Medulla oblongata (tissue), 1 donor: ENCODE data around the gene G6PD.
A peak's percentile ranks its signal among the peaks of the same experiment; 100 is the strongest.
"Not testable (repeated sequence)": the region's sequence is repeated elsewhere in the genome, so short reads cannot be mapped to it uniquely, and the experiment has no call there.

ENCODE experiments used
- DNase-seq: peaks from one replicate; pipeline ENCODE4 v3.0.0-alpha.2; 2015; ENCODE audit errors: extremely low spot score

Gene G6PD

DNA sequence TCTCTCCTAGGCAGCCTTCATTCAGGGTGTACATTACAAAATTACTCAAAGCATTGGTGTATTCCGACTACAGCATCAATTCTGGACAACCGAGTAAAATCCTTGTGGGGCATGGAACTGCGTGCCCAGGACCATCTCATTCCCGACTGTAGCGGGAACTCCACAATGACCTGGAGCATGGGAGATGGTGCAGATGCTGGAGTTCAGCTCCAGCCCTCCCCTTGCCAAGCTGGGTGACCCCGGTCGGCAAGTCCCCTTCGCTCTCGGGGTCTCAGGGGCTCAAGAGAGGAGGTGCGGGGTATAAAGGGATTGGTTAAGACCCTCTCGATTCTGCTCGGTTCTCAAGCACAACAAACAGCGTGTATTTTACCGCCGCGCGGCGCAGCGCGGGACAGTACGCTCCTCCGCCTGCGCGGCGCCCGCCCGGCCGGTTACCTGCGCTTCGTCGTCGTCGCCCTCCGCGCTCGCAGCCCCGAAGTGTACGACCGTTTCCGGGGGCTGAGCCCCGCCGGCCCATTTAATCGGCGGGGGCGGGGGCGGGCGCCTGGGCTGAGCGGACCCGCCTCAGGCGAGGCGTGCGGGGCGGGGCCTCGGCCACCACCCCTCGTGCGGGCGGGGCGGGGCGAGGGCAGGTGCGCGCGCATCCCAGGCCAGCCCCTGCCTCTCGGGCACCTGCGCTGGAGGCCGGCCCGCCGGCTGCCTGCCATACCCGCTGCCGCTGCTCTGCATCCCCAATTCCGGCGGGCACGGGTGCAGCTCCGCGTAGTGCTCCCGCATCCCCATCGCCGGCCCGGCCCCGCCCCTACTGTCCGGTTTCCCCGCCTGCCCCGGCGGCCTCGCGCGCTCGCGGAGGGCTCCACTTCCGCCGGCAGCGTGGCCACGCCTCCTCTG is at the start of gene G6PD:
TSS of gene G6PD (minus strand) at position 493 of the 891 bp plus-strand sequence. CDS start 691 bp downstream, outside the sequence.
- peak; percentile 43 for DNase-seq

DNA sequence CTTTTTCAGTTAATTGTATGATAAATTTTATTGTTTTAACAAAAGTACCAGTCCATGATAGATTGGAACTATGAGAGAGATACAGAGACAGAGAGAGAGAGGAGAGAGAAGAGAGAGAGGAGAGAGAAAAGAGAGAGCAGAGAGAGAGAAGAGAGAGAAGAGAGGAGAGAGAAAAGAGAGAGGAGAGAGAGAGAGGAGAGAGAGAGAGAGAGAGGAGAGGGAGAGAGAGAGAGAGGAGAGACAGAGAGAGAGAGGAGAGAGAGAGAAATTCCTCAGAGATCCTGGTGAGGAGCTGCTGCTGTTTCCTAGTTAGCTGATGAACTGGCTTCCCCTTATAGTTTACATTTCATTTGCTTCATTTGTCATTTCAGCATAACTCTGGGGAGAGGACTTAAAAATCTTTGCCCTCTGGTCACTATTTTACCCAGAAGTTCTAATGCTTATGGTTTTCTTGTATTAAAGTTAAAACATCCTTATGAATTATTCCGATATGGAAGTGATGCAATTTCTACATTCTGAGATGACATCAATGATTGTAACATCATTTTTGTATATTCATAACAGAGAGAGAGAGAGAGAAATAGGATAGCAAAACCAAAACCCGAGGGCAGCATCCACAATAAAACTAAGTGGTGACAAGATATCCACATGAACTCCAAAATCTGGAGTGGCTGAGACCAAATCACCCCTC is 49.1 kb upstream of the G6PD start:
- DNase-seq, result no peak

DNA sequence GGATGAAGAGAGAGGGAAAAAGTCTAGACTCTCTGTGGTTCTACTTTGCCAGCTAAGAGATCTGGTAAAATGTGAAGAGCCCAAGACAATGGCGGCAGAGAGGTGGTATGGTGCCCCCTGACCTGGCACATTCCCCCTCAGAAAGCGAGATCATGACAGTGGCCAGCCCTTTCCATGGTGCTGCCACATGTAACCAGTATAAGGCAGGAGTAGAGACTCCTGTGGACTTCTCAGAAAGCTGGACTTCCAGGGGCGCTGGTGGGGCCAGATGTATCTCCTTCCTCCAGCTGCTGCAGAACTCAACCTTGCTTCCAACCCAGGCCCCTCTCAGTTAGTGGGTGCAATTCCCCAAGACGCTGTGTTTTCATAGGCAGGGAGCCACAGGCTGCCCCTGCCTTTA is 47.8 kb upstream of the G6PD start:
- DNase-seq, result no peak

DNA sequence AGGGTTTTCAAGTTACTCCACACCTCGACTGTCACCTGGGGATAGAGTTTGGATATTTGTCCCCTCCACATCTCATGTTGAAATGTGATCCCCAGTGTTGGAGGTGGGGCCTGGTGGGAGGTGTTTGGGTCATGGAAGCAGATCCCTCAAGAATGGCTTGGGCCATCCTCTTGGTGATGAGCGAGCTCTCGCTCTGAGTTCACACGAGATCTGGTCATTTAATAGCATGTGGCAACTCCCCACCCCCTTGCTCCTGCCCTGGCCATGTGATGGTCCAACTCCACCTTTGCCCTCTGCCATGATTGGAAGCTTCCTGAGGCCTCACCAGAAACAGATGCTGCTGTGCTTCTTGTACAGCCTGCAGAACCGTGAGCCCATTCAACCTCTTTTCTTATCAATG is 46.6 kb upstream of the G6PD start:
- DNase-seq, result no peak

DNA sequence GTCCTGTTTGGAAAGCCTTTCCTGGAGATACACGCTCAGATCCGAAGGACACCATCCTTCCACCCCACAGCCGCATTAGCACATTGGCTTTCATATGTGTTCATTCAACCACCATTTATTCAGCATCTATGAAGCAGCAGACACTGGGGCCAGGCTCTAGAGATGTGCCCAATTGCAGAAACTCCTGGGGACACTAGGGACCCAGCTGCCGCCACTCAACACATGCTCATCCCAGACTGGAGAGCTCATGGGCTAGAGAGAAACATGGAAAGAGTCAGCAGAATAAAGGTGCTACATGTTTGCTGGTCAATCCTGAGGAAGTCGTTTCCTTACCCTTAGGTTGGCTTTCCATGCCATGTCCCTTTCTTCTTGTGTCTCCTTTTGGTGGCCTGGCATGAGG is 45.9 kb upstream of the G6PD start:
- no peak for DNase-seq

DNA sequence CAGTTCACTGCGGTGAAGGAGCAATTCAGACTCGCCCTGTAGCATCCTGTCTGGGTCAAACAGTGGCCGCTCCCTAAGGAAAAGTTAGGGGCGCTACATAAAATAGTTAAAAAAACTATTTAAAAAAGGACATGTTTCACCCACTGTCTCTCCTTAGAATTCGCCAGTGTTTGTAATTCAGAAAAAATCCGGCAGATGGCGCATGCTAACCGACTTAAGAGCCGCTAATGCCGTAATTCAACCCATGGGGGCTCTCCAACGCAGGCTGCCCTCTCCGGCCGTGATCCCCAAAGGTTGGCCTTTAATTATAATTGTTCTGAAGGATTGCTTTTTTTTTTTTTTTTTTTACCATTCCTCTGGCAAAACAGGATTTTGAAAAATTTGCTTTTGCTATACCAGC is 43.8 kb upstream of the G6PD start:
- DNase-seq, result not testable (repeated sequence)

DNA sequence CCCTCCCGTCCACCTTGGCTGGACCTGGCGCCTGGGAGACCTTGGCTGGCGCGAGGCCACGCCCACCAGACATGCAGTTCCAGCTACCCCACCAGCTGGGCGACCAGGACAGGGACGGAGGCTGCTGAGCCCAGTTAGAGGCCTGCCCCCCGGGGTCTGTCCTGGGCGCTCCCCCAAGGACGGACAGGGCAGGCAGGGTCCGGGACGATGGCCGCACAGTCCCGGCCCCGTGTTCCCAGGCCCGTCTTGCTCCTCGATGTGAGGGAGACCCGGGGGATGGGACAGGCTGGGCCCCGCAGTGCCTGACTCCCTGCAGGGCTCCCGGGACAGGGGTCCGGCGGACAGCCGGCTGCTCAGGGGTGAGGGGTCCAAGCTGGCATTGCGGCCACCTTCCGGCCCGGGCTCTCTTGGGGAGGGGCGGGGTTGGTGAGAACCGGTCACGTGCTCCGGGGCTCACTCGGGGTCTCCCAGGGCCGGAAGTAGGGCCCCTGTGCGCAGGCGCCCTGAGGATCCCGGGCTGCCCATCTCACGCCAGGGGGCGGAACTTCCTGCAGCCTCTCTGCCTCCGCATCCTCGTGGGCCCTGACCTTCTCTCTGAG is 38.0 kb upstream of the G6PD start, which contains the start of gene CTAG1A:
TSS of gene CTAG1A (plus strand) at position 549 of the 599 bp plus-strand sequence. CDS start 74 bp downstream, outside the sequence.
- DNase-seq, result not testable (repeated sequence)

DNA sequence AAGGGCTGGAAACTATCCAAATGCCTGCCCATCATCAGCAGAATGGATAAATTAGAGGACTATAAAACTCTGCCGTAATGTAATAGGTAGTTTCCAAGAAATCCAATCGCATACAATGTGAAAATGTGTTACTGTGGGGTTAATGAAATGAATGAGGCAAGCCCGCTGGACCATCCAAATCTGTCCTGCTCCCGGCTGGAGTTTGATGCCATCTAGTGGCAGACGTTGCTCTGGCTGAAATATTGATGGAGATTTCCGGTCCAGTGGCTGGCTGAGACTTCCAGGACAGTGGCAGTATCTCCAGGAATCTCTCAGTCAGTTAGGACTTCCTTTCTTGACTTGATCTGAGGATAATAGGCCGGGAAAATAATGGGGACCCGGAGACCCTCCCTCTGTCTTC is 36.3 kb upstream of the G6PD start:
- not testable (repeated sequence) for DNase-seq

DNA sequence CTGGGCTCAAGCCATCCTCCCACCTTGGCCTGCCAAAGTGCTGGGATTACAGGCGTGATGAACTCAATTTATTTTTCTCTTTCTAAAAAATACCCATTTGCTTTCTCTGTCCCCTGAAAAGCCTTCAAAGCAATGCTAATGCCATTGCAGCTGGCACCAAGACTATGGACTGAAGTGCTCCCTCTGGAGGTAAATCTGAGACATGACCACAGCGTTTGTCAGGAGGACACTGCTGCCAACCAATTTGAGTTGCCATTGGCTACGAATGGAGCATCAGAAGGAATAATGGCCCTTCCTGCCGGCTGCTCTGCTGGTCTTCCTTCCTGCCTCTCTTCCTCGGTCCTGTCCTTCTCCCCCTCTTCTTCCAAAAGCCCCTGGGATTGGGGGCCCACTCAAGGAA is 28.4 kb upstream of the G6PD start:
- DNase-seq, result not testable (repeated sequence)

DNA sequence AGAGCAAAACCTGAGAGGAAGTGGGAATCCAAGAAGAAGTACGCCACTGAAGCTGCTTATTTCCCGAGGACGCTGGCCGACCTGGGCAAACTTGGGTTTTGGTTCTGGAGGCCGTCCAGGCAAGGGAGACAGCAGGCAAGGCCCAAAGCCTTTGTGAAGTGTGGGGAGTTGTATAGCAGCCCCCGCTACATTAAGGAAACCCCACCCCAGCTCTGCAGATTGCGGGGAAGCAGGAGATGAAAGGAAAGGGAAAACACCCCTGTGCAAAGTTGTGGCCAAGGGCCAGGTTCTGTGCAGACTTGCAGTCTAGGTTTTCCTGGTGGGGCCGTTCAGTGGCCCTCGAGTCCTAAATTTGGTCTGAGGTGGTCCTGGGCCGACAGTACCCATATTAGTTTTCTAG is 26.4 kb upstream of the G6PD start:
- DNase-seq, result not testable (repeated sequence)

DNA sequence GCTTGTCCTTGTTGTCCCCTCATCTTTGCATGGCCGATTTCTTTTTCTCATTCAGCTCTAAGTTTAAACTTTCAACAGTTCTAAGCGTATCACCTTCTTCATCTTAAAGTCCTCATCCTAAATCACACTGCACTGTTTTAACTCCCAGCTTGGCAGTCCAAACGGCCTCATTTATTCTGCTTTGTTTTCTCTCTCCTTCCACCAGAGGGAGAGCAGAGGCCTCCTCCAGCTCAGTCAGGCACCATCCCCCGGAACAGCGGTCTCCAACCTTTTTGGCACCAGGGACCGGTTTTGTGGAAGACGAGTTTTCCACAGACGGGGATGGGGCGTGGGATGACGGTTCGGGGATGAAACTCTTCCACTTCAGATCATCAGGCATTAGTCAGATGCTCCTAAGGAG is 23.7 kb upstream of the G6PD start:
- DNase-seq, result not testable (repeated sequence)

DNA sequence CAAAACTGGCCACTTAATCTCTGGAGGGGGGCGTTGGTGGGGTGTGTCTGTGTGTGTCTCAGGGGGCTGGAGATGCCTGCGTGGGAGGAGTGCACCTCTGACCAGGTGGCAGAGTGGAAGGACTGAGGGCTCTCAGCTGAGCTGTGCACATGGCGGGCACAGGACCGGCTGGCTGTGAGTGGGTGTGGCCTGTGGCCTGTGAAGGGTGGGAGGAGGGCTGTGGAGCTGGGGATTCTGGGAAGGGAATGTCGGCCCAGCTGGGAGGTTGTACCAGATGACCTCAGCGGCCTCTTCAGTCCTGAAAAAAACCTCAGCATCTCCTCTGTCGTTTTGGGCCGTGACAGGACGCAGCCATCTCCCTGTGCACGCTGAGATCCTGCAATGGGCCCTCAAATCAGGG is 15.6 kb upstream of the G6PD start:
- DNase-seq, result not testable (repeated sequence)

DNA sequence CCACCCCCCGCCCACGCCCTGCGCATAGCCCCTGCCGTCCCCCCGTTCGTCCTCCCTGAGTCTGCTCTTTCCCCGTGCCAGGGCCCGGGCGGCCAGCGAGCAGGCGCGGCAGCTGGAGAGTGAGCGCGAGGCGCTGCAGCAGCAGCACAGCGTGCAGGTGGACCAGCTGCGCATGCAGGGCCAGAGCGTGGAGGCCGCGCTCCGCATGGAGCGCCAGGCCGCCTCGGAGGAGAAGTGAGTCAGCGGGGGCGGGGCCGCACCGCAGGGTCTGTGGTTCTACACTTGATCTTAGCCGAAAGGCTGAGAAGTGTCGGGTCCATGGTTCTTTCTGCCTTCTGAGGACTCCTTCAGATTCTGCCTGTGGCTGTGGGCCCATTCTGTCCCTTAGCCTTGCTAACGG is 13.7 kb upstream of the G6PD start:
- DNase-seq, result not testable (repeated sequence)

DNA sequence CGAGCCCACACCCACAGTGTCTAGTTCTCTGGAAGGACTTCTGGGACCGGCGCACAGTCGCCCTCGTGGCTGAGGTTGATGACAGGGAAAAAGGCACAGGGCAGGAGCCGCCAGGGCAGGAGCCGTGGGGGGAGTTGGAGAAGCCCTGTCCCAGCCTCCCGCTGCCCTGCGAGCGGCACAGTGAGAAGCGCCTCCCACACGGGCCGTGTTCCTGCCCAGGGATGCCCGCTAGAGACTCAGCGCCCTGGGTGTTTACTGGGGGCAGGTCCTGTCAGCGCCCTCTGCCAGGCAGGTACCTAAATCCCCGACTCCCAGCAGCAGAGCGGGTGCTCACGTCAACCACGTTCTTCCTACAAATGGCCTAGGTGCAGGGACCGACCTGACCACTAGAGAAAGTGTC is 12.2 kb upstream of the G6PD start:
- DNase-seq, result not testable (repeated sequence)

DNA sequence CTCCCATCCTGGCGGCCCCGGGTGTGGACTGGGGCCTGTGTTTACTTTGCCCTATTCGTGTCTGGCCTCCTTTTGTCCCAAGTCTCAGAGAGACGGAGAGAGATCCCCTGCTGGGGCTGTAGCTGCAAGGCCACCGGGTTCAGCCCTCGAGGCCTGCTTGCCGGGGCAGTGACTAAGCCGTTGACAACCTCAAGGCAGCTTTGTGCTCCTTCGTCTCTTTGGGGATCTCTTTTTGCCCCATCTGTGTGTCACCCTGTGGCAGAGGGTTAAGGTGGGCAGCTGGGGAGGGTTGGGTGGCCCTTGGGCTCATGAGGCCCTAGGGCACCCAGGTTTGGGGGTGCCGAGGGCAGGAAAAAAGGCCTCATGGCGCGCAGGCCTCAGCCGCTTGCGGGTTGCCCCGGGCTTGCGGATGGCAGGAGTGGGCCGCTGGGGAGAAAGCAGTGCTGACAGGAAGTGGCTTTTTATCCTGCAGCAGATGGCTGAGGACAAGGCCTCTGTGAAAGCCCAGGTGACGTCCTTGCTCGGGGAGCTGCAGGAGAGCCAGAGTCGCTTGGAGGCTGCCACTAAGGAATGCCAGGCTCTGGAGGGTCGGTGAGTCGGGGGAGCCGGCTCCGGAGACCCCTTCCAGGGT is 11.5 kb upstream of the G6PD start:
- not testable (repeated sequence) for DNase-seq

DNA sequence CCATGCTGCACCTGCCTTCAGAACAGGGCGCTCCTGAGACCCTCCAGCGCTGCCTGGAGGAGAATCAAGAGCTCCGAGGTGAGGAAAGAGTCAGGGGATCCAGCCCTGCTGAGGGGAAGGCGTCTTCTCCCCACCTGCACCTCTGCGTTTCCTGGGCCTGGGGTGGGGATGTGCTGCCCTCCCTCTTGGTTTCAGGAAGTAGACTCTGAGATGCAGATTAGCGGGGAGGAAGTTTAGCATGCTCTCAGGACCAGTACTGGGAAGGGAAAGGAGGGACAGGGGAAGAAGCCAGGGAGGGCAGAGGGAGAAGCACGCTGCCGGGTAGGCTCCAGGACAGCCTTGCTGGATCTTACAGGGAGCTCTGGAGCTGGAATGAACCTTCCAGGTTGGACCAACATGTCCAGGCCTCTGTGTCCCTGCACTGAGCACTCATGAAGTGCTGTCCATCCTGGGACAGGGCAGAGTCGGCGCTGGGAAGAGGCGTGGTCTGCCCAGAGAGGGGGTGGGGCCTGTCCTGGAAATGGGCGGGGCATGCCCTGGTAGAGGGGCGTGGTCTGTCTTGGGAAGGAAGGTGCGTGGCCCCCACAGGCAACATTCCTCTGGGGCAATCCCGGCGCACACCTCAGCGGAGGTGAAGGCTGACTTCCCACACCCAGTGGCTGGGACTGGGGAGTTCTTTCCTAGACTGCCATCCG is 5.6 kb upstream of the G6PD start:
- DNase-seq, result not testable (repeated sequence)

DNA sequence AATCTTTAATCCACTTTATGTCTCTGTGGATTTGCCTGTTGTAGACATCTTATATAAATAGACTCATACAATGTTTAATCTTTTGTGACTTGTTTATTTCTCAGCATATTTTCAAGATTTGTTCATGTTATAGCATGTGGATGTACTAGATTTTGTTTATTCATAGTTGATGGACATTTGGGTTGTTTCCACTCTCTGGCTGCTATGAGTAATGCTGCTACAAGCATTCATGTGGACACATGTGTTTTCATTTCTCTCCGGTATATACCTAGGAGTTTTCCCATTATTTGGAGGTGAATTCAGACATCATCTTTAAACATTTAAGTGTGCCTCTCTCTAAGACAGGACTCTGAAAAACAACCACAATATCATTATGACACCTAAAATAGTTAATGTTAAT is 3.1 kb upstream of the G6PD start:
- DNase-seq, result no peak

DNA sequence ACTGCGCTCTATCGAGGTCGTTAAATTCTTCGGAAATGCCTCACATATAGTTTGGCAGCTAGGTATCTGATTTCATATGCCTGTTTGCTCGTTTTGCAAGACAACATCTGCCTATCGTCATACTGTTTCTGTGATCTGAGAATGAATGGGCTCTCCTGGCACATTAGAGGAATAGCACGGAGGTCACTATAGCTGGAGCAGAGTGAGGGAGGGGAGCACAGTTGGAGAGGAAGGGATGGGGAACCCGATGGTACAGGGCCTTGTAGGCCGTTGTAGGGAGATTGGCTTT is 1.3 kb upstream of the G6PD start:
- DNase-seq, result no peak

DNA sequence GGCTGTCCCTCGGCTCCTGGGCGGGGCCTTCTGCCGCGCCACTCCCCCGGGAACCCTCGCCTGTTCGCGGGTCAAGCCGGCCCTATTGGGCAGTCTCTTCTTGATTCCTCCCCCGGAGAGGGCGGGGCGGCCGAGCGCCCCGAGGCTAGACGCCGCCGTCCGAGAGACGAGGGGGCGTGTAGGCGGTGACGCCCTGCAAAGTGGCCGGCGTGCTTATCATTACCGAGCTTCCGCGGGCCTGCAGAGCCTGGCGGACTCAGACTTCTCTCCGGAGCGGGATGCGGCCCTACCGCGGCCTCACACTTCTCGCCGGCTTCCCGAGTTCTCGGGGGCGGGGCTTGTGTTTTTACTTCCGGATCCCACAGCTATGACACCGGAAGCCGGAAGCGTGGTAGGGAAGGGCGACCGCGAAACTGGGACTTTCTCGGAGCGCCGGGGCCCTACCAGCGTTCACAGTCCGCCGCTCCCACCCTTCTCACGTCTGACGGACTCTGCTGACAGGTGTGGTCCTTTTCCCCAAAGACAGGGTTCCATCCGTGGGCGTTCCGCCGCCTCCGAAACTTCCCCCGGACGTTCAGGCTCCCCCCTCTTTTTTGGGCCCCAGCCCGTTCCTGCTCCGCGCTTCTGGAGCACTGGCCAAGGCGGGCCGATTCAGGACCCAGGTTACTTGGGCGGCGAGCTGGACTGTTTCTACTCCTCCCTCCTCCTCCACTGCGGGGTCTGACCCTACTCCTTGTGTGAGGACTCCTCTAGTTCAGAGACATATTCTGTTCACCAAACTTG is 790 bp upstream of the G6PD start, which contains the start of gene IKBKG:
TSS of gene IKBKG (plus strand) at position 376 of the 783 bp plus-strand sequence. CDS start 4,383 bp downstream, outside the sequence.
- DNase-seq, result peak; percentile 92

DNA sequence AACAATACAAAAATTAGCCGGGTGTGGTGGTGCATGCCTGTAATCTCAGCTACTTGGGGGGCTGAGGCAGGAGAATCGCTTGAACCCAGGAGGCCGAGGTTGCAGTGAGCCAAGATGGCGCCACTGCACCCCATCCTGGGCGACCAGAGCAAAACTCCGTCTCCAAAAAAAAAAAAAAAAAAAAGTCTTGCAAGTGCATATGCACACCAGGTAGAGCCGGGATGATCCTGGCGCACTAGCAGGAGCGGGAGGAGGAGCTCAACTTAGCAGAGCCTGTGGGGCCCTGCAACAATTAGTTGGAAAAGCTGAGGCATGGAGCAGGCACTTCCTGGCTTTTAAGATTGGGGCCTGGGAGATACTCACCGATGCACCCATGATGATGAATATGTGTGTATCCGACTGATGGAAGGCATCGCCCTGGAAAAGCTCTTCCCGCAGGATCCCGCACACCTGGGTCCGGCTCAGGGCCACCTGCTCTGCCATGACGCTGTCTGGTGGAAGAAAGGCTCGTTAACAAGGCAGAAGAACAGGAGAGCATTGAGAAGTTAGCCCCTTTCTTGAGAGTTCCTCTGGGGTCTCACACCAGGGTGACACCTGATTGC is 872 bp downstream of the G6PD start:
- DNase-seq, result no peak
